Stimulated activated CD4-positive, alpha-beta T cell treated with anti-CD3 and anti-CD28 coated beads, Interleukin-15, amount 100 ng/mL, for 1 hour (primary cell): ENCODE results near the gene GP1BA.

Source experiments
- DNase-seq, 2 donors: peaks; one replicate each; pipeline ENCODE4 v3.0.0-alpha.2; 2020; ENCODE audit warnings: low read depth in 1 of 2, low spot score in 1 of 2

GP1BA gene

DNA sequence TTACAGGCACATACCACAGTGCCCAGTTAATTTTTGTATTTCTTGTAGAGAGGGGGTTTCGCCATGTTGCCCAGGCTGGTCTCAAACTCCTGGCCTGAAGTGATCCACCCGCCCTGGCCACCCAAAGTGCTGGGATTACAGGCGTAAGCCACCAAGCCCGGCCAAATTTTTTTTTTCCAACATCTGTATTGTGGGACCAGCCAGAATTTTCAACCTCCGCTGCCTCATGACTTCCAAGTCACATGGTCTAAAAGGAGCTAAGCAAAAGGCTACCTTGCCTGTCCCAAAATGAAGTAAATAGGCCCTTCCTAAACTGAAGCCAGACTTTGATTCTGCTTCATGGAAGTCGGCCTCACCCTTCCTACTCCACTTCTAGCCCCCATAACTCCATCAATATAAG lies 39.7 kb downstream of the GP1BA start:
- DNase-seq, result no peak

- no peak for DNase-seq
Measured at GRCh38 chr17:4972322-4972721, 40.2 kb downstream of the GP1BA start.

DNA sequence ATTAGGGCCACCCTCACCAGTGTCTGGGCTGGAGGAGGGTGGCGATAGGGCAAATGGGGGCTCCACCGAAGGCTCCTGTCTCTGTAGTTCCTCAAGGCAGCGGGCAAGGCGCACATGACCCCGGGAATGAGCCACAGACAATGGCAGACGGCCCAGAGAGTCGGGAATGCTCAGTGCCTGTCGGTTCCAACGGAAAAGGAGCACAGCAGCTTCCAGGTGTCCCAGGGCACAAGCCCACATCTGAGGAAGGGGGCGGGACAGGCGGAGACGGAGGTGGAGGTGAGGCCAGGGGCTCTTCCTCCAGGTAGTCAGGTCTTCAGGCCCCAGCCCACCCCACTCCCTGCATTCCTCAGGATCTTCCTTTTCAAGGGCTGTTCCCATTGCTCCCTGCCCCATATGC lies 40.7 kb downstream of the GP1BA start:
- no peak for DNase-seq

- DNase-seq, result no peak
Measured at GRCh38 chr17:4973256-4974114, 41.4 kb downstream of the GP1BA start.

GRCh38 chr17:4974115-4974670 lies 42.1 kb downstream of the GP1BA start:
- no peak for DNase-seq

- no peak for DNase-seq
Measured at GRCh38 chr17:4978726-4979125, 46.6 kb downstream of the GP1BA start.

DNA sequence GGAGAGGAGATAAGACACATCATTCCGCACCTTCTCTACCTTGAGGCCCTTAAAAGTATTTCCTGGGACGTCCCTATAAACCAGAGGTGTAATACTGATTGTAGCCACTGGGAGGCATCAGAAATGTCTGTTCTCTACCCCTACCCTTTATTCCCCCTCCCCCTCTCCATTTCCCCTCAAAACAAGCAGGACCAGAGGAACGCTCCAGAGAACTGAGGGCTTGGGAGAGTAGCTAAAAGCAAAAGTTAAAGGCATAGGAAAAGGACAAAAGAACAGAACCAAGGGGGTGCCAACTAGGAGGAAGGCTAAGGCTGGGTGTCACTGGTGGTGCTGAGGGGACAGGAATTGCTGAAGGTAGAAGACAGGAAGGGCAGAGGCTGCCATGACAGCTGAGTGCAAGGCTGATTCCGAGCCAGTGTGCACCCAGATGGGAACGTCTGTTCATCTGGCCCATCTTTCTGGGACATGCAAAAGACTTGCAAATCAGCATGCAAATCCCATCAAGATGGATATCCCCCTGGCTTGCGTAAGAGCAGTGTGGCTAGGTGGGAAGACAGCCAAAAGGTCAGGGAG lies 48.7 kb downstream of the GP1BA start:
- no peak for DNase-seq

DNA sequence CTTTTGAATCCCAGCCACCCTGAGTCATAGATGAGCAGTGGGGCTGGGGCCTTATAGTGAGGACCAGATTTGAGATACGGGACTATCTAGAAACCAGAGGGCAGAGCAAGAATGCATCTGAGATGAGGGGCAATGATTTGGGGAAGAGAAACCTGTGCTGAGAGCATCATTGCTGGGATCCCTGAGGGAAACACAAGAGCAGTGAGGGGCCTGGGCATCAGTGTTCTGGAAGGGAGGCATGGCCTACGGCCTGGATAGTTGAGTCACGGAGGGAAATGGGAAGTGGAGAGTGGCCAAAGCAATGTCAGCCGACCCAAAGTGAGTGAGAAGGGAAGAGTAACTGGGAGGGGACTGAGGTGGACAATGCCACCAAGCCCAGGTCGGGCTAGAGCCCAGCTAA lies 50.2 kb downstream of the GP1BA start:
- no peak for DNase-seq
